ENCODE data around the gene NDUFB2.
A peak's percentile ranks its signal among the peaks of the same experiment; 100 is the strongest.
"Not testable (repeated sequence)": the region's sequence is repeated elsewhere in the genome, so short reads cannot be mapped to it uniquely, and the experiment has no call there.

The NDUFB2 gene

DNA sequence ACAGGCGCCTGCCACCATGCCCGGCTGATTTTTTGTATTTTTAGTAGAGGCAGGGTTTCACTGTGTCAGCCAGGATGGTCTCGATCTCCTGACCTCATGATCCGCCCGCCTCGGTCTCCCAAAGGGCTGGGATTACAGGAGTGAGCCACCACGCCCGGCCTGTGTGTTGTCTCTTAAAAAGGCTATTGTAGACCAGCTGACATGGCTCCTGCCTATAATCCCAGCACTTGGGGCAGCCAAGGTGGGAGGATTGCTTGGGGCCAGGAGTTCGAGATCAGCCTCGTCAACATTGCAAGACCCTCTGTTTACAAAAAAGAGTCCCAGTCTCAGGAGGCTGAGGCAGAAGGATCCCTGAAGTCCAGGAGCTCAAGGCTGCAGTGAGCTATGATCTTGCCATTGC is 2.7 kb upstream of the NDUFB2 start:
- not testable (repeated sequence) for DNase-seq

DNA sequence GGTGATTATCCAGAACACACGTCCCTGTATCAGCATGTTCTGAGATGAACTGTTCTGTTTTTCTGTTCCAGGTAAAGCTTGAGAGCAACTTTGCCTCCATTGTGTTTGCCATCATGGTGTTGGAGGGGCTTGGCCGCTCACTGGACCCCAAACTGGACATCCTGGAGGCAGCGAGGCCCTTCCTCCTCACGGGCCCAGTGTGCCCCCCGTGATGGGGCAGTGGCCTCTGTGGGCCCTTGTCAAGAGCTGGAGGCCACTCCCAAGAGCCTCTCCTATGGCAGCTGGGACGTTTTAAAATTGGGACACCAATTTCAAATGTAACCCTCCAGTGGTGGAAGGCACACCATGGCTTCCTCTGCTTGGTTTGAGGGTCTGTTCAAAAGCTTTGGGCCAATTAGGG is 1.9 kb upstream of the NDUFB2 start:
- DNase-seq = no peak

DNA sequence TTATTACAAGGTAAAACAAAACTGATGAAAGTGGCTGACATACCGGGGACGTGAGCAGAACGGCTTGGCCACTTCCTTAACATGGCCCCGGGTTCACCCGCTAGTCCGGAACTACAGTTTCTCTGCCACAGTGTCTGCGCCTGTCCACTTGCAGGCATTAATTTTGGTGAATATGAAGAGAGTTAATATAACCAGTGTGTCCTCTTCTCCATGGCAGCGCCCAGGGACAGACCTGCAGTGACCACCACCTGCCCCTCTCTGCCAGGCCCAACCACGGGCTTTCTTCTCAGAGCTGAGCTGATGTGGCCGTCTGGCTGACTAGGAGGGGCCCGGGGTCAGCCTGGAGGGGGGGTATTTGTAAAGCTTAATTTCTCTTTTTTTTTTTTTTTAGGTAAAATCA is 1.1 kb upstream of the NDUFB2 start:
- no peak for DNase-seq

DNA sequence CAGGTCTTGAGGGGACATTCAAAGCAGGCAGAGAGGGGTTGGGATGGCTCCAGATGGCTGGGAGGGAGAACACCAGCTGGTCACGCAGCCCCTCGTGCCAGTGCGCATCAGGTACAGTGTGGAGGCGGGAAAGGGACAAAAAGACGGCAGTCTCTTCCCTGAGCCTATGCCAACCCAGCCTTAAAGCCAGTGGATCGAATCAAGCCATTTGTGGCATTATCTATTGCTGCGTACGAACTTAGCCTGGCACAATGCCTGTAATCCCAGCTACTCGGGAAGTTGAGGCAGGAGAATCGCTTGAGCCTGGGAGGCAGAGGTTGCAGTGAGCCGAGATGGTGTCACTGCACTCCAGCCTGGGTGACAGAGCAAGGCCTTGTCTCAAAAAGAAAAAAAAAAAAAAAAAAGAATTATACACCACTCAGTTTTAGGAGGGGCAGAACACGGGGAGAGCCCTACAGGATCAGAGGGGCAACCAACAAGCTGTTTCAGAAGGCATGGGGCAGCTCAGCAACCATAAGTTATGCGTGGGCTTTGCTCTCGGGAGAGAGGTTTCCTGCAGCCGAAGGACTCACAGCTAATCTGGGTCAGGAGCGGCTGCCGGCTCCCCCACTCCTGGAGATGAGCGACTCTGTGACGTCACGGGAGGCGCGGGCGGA is 356 bp upstream of the NDUFB2 start:
- DNase-seq = peak; percentile 90 to 92

DNA sequence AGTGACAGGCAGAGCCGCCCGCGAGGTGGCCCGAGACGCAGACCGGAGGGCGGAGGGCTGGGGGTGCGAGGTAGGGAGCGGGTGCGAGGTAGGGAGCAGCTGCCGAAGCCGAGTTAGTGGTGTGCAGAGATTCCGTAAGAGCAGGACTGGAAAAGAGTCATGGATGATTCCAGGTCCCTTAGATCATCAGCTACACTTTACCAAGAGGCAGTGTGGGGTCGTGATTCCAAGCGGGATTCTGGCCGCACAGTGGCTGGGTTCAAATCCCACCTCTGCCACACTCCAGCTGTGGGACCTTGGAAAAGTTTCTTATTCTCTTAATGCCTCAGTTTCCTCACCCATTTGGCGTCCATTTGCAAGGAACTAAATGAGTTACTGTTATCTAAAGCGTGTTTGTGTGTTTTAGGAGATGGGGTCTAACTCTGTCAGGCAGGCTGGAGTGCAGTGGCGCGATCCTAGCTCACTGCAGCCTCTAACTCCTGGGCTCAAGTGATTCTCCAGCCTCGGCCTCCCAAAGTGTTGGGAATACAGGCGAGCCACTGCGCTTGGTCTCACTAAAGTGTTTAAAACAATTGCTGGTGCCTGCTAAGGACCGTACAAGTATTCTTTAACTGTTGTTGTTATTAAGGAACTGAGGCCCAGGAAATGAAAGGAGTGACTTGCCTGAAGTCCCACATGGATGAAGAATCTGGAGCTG is 1.1 kb downstream of the NDUFB2 start:
- no peak for DNase-seq

DNA sequence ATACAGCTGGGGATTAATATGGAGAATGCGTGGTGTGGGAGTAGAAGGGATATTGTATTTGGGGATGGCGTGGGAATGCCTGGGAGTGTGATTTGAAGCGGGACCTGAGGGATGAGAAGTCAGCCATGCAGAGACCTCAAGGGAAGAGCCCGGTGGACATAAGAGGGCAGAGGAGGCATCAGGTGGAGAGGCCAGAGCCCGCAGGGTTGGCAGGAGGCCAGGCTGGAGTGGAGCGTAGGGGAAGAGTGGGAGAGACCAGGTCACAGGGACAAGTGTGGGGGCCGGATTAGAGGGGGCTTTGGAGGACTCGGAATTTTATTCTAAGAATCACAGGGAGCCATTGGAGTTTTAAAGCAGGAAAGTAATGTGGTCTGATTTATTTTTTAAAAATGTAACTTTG is 2.0 kb downstream of the NDUFB2 start:
- no peak for DNase-seq

DNA sequence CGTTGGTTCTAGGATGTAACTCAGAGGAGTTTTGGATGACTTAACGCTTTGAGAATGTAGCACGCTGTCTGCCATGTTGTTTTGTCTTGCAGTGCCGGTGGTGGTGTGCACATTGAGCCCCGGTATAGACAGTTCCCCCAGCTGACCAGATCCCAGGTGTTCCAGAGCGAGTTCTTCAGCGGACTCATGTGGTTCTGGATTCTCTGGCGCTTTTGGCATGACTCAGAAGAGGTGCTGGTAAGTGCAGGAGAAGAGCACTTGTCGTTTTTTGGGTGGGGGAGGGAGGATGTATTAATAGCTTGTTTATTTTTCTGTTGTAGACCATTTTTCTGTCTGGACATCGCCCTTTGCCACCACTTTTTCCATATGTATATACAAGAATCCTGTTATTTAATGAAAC is 6.3 kb downstream of the NDUFB2 start:
- no peak for DNase-seq

DNA sequence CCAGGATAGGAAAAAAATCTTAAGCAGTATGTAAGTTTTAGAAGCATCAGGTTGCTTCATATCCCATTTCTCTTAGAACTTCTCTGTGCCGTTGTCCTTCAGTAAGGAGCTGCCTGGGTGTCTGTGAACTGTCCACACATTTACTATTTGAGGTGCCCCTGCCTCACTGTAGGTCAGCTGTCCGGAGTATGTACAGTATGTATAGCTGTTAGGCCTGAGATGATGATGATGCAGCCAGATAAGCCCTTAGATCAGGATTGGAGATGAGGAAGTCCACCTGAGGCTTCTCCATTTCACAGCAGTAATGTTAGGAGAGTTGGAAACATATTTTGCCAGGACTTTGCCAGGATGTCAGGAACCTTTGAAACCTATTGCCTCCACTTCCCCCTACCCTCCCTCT is 7.7 kb downstream of the NDUFB2 start:
- DNase-seq = no peak

DNA sequence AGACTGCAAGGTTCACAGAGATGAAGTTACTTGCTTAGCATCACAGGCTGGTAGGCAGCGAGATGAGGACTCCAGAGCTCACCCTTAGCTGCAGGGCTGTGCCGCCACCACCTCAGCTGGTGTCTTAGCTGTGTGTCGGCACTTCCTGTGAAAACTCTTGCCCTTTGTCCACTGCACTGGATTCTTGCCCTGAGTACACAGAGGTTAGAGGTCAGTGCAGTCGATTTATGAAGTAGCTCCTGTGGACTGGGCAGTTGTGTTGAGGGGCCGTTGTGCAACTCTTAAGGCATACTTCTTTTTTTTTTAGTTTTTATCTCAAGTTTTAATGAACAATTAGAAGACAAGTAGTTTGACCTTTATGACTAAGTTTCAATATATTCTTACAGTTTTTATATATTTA is 10.6 kb downstream of the NDUFB2 start:
- DNase-seq = no peak

DNA sequence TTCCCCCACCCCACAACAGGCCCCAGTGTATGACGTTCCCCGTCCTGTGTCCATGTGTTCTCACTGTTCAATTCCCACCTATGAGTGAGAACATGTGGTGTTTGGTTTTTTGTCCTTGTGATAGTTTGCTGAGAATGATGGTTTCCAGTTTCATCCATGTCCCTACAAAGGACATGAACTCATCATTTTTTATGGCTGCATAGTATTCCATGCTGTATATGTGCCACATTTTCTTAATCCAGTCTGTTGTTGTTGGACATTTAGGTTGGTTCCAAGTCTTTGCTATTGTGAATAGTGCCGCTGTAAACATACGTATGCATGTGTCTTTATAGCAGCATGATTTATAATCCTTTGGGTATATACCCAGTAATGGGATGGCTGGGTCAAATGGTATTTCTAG is 12.3 kb downstream of the NDUFB2 start:
- not testable (repeated sequence) for DNase-seq

DNA sequence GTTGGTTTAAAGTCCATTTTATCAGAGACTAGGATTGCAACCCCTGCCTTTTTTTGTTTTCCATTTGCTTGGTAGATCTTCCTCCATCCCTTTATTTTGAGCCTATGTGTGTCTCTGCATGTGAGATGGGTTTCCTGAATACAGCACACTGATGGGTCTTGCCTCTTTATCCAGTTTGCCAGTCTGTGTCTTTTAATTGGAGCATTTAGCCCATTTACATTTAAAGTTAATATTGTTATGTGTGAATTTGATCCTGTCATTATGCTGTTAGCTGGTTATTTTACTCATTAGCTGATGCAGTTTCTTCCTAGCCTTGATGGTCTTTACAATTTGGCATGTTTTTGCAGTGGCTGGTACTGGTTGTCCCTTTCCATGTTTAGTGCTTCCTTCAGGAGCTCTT is 15.9 kb downstream of the NDUFB2 start:
- not testable (repeated sequence) for DNase-seq

DNA sequence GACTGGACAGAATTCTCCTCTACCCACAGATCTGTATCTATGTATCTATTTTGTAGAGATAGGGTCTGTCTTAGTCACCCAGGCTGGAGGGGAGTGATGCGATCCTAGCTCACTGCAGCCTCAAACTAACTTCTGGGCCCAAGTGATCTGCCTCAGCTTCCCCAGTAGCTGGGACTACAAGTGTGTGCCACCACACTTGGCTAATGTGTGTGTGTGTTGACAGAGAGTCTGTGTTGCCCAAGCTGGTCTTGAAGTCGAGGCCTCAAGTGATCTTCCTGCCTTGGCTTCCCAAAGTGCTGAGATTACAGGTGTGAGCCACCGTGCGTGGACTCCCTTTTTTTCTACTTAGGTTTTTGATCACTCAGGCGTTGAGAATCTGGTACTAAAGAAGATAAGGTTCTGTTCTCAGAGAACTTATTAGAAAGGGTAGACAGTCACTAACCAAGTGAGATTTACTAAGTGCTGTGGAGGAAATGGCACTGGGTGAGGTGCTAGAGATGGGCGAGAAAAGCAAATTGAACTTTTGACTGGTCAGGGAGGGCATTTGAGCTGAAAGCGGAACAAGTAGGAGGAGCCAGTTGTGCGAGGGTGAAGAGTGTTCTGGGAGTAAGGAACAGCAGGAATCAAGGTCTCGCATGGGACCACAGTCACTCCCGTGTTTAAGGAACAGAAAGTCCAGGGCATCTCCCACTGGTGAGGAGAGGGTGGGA is 18.0 kb downstream of the NDUFB2 start:
- no peak for DNase-seq

DNA sequence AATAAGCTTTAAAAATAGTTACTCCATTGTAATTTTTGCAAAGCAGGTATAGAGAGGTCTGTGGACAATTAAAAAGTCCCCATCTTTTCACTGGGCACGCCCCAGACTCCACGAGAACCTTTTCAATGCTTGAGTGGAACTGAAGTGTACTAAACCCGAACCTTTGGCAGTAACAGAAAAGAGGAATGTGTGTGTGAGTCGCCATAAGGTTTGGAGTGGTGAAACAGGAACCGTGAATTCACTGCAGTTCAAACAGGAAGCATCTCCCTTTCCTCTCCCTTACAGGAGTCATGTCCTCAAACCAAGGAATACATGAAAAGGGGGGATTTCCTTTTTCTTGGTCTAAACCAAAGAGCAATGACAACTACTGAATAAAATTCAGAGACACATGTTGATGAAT is 23.2 kb downstream of the NDUFB2 start:
- DNase-seq = no peak

DNA sequence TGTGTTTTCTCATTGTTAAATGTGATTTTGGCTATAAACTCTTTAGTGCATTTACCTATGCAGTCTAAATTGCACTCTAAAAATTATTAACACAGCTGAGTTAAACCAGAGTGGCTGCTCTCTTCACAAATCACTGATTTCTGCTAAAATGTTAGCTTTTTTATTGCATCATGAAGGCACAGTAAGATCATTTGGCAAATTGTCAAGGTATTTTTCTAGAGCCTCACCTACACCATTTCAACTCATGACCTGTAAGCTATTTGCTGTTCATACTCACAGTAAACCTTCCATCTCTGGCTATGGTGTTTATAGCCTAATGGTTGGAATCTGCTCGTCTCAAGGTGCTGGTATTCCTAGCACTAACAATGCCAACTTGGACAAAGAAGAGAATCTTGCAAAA is 25.7 kb downstream of the NDUFB2 start:
- no peak for DNase-seq

DNA sequence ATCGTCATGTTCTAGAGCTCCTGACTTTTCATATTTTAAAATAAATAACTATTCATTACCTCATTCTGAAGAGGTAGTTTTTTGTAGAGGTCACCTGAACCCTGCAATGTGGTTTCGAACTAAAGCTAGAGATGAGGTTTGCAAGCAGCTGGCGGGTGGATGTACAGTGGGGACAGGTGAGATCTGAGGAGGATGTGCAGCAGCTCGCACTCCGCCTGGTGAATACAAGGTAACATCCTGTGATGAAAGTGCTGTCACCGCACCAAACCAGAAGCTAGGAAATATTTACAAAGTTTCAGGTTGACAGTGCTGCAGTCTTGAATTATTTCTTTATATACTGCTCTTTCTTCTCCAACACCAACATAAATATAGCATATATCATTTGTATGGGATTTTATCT is 26.5 kb downstream of the NDUFB2 start:
- peak; percentile 26 to 32 for DNase-seq

DNA sequence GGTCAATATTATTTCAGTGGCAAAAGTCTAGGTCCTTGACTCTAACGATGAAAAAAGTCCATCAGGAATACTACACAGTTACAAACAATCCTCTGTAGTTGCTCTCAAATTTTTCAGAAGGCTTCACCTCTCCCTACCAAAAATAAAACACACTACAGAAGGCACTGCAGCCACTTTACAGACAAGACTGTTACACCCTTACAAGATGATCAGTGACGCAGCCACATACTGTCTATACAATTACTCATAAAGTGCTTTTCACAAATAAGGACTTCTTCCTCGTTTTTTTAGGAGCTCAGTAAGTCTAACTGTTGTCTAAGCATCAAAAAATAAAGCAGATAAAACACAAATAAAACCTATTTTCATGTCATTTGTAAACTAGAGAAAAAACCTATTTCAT is 27.1 kb downstream of the NDUFB2 start:
- DNase-seq = no peak

DNA sequence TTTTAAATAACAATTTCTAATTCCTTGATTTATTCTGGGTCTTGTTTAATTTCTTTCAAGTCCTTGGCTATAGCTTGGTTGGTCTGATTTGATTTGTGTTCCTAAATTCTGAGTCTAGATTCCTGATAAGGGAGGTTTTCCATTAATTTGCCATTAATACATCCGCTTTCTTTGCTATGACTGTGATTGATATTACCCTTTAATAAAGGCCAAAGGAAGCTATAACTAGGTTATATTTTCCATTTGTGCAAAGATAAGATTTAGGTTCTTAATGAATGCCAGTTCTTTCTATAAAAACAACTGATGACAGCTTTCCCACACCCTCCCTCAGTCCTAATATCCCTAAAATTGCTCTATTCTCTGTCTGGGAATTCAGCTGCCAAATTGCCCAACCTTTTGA is 28.2 kb downstream of the NDUFB2 start:
- DNase-seq = no peak

DNA sequence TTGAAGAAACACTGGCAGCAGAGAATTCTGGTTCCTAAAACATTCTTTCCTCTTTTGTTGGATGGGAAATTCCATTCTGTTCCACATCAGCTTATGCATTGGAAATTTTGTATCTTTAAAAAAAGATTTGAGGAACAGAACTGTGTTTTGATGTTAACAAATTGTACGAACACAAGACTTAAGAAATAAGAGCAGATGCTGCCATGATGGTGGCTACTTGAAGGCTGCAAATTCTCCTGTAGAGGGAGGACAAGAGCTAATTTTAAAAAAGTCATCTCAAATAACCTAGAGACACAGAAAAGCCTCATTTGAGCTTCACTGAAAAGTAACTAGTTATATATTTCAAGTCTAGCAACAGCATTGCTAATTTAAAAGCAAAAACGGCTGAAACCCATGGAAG is 29.8 kb downstream of the NDUFB2 start:
- no peak for DNase-seq

DNA sequence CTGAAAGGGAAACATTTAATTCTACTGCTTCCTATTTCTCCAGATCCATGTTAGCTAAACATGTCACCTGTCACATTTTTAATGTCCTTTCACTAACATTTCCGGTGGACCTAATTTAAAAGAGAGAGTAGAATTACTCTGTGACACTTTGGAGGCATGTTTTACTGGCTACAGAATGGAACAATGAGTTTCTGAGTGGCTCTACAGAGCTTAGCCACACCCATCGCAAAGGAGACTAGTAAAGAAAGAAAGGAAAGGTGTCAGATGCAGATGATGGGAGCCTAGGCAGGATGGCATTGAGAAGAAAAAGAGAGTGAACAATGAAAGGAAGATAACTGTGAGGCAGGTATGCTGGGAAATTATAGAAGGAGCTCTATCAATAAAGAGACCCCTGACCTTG is 35.9 kb downstream of the NDUFB2 start:
- no peak for DNase-seq

DNA sequence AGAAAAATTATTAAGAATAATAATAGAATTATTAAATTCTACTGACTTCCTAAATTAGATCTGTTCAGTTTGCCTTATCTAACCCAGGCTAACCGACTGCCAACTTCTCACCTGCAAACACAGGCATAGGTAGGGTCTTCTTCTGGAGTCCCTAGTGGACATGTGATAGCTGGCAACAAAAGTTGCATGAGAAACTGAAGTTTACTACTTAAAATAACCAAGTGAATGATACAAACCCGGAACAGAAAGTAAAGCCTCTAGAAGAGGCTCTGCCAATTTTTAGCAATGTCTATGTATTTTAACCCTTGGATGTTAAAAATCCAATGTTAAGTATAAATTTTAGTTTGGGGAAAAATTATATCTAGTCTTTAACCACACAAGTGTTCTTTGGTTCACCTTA is 37.6 kb downstream of the NDUFB2 start:
- DNase-seq = no peak

DNA sequence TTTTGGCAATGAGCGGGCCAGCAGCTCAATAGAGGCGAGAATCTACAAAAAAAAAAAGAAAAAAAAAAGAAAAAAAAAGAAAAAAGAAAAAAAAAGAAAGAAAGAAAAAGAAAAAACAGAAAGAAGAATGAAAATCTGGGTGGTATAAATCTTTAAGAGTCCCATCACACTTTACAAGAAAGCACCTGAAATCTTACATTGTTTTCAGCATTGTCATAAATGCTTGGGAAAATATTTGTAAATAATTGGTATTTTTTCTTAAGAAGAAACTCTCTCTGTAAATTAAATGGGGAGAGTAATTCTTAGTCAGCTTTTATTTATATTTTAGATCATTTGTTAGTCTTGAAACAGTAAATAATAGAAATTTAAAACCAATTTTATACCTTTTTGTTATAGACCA is 38.2 kb downstream of the NDUFB2 start:
- no peak for DNase-seq

DNA sequence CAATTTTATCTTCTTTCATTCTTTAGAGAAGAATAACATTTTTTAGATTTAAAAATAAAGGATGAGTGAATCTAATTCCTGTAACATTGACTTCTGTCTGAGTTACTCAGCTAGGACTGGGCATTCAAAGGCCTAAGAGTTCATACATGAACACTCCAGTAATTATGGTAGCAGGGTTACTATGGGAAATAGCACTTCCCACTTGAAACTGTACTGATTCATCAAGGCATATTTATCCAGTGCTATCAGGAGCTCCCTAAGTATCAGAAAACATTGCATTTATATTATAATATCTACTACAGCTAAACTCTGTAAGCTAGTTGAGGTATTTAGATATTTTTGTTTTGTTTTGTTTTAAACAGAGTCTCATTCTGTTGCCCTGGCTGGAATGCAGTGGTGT is 41.8 kb downstream of the NDUFB2 start:
- no peak for DNase-seq

DNA sequence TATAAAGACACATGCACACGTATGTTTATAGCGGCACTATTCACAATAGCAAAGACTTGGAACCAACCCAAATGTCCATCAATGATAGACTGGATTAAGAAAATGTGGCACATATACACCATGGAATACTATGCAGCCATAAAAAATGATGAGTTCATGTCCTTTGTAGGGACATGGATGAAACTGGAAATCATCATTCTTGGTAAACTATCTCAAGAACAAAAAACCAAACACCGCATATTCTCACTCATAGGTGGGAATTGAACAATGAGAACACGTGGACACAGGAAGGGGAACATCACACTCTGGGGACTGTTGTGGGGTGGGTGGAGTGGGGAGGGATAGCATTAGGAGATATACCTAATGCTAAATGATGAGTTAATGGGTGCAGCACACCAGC is 46.7 kb downstream of the NDUFB2 start:
- not testable (repeated sequence) for DNase-seq

DNA sequence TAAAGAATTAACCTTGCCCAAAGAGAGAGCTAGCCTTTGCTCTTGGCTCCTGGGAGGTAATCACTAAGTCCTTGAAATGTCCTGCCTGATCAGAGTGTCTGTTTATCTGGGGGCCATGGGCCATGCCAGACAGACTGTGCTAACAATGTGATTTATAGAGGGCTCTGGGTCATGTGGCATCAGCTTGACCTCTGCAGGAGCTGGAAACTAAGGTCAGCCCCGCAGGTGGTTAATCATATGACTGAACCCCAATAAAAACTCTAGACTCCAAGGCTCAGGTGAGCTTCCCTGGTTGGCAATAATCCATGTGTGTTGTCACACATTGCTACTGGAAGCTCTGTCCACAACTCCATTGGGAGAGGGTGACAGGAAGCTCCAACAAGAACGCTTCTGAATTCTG is 47.5 kb downstream of the NDUFB2 start:
- no peak for DNase-seq

Measured in CD4-positive, alpha-beta T cell treated with Interleukin-1 beta for 1 hour (primary cell).